Glutamatergic neuron (in vitro differentiated cells): ENCODE data around the gene OTOL1. TPM values are rescaled to one million over a fixed set of nuclear protein-coding genes. Genes with fewer than 3 reads are reported as not detected.

Source experiments
- DNase-seq: peaks from one replicate; pipeline ENCODE4 v3.0.0; 2022
- H3K27ac Mint-ChIP-seq: one replicate; pipeline ENCODE4 v1.8.0; 2020; ENCODE audit warnings: mild to moderate bottlenecking, mixed read lengths, inconsistent platforms; ENCODE audit not compliant: unreplicated experiment
- H3K27me3 Mint-ChIP-seq: one replicate; pipeline ENCODE4 v1.8.0; 2020; ENCODE audit warnings: mild to moderate bottlenecking, moderate library complexity, mixed read lengths, inconsistent platforms; ENCODE audit not compliant: unreplicated experiment
- H3K36me3 Mint-ChIP-seq: one replicate; pipeline ENCODE4 v1.8.0; 2020; ENCODE audit warnings: mild to moderate bottlenecking, mixed read lengths, inconsistent platforms; ENCODE audit not compliant: unreplicated experiment
- H3K4me1 Mint-ChIP-seq: one replicate; pipeline ENCODE4 v1.8.0; 2020; ENCODE audit warnings: mild to moderate bottlenecking, low read depth, mixed read lengths, inconsistent platforms; ENCODE audit not compliant: unreplicated experiment
- H3K4me3 Mint-ChIP-seq: one replicate; pipeline ENCODE4 v1.8.0; 2020; ENCODE audit warnings: mild to moderate bottlenecking, mixed read lengths, inconsistent platforms; ENCODE audit not compliant: unreplicated experiment
- H3K9me3 Mint-ChIP-seq: one replicate; pipeline ENCODE4 v1.8.0; 2020; ENCODE audit warnings: mild to moderate bottlenecking, moderate library complexity, mixed read lengths, inconsistent platforms; ENCODE audit not compliant: unreplicated experiment
- CTCF ChIP-seq: fragments of 200-600 bp; sonication (generic); IDR thresholded peaks from one replicate; pipeline ENCODE4 v1.5.0; 2021; ENCODE audit not compliant: partially characterized antibody, unreplicated experiment
- total RNA-seq: library from RNA; stranded (reverse); fragmentation: NEBNext Ultra II Directional; extraction: Animal tissue kit (Norgen Biotek cat#: 25700); gene quantifications from one replicate; pipeline ENCODE4 v1.2.1, GENCODE V29; 2021; ENCODE audit not compliant: unreplicated experiment

The OTOL1 gene
- total RNA-seq, 1 donor from 2014 or later, result not detected

- no peak for TF ChIP-seq CTCF
- H3K36me3 Mint-ChIP-seq, result no peaks in the 10 kb centered on the region
- H3K27ac Mint-ChIP-seq, result no peak overlapping the region
- H3K9me3 Mint-ChIP-seq, result no peaks in the 10 kb centered on the region
- H3K4me3 Mint-ChIP-seq, result no peak overlapping the region
- no peaks in the 10 kb centered on the region for H3K4me1 Mint-ChIP-seq
- H3K27me3 Mint-ChIP-seq, result no peaks in the 10 kb centered on the region
- DNase-seq, result no peak
These were observed 52.7 kb downstream of the OTOL1 start for GRCh38 chr3:161549261-161549660.

- Mint-ChIP-seq H3K36me3 (no peaks in the 10 kb centered on the region), H3K27me3 (no peaks in the 10 kb centered on the region), H3K27ac (no peak overlapping the region), H3K4me1 (no peaks in the 10 kb centered on the region), H3K9me3 (no peaks in the 10 kb centered on the region), H3K4me3 (no peak overlapping the region)
- TF ChIP-seq CTCF, result no peak
- DNase-seq, result no peak
These were observed 54.0 kb downstream of the OTOL1 start for GRCh38 chr3:161550491-161551195.

GRCh38 chr3:161551697-161552096, 55.1 kb downstream of the OTOL1 start:
- Mint-ChIP-seq H3K36me3 (no peaks in the 10 kb centered on the region), H3K4me1 (no peaks in the 10 kb centered on the region), H3K27ac (no peak overlapping the region), H3K9me3 (no peaks in the 10 kb centered on the region), H3K4me3 (no peak overlapping the region), H3K27me3 (no peaks in the 10 kb centered on the region)
- TF ChIP-seq CTCF, result no peak
- no peak for DNase-seq

- no peak overlapping the region for H3K27ac Mint-ChIP-seq
- no peaks in the 10 kb centered on the region for H3K27me3 Mint-ChIP-seq
- H3K36me3 Mint-ChIP-seq, result no peaks in the 10 kb centered on the region
- H3K4me3 Mint-ChIP-seq, result no peak overlapping the region
- no peaks in the 10 kb centered on the region for H3K4me1 Mint-ChIP-seq
- no peak for DNase-seq
- no peaks in the 10 kb centered on the region for H3K9me3 Mint-ChIP-seq
- TF ChIP-seq CTCF, result no peak
These were observed 56.5 kb downstream of the OTOL1 start for GRCh38 chr3:161552984-161553560.

Other genes with a start within 250 kb of the OTOL1 start
- gene SPTSSB, start 125.3 kb upstream of the OTOL1 start, total RNA-seq, result 1.9 TPM